NT2/D1 (cell line): ENCODE measurements around the gene SMG7.

Experiments used
- DNase-seq: peaks from one replicate; pipeline ENCODE4 v3.0.0-alpha.2; 2011; ENCODE audit warnings: low read depth, low spot score
- H3K27me3 ChIP-seq: 2 replicates; pipeline ENCODE4 v1.6.0; 2011; ENCODE audit warnings: mild to moderate bottlenecking; ENCODE audit not compliant: insufficient read length, insufficient read depth
- H3K36me3 ChIP-seq: 2 replicates; pipeline ENCODE4 v1.6.1; 2011; ENCODE audit warnings: mild to moderate bottlenecking, low read length, mixed read lengths; ENCODE audit not compliant: insufficient read depth, insufficient read length
- H3K4me1 ChIP-seq: 2 replicates; pipeline ENCODE4 v1.5.1; 2011; ENCODE audit not compliant: insufficient read depth, insufficient read length
- H3K4me3 ChIP-seq: 2 replicates; pipeline ENCODE4 v1.5.1; 2011; ENCODE audit warnings: low read depth; ENCODE audit not compliant: insufficient read length
- H3K9ac ChIP-seq: 2 replicates; pipeline ENCODE4 v1.6.0; 2011; ENCODE audit warnings: low read depth; ENCODE audit not compliant: insufficient read length
- H3K9me3 ChIP-seq: 2 replicates; pipeline ENCODE4 v1.5.1; 2011; ENCODE audit warnings: mild to moderate bottlenecking, low read length; ENCODE audit not compliant: insufficient read depth
- SUZ12 ChIP-seq: IDR thresholded peaks from 2 replicates; pipeline ENCODE4 v1.6.1; 2011; ENCODE audit not compliant: insufficient read length, insufficient read depth; ENCODE audit errors: extremely low read depth
- YY1 ChIP-seq: IDR thresholded peaks from 2 replicates; pipeline ENCODE4 v1.6.1; 2011; ENCODE audit not compliant: insufficient read length, insufficient read depth
- ZNF274 ChIP-seq: IDR thresholded peaks from 2 replicates; pipeline ENCODE4 v1.6.1; 2011; ENCODE audit warnings: mild to moderate bottlenecking, low read depth, low read length

The SMG7 gene

GRCh38 chr1:183433703-183434102 lies 38.6 kb upstream of the SMG7 start:
- Histone ChIP-seq H3K4me1 (no peaks in the 10 kb centered on the region), H3K27me3 (no peaks in the 10 kb centered on the region), H3K9me3 (peaks cover 16% of the 10 kb centered on the region; the same call in 1 of the 2 replicates), H3K4me3 (no peak overlapping the region), H3K36me3 (no peaks in the 10 kb centered on the region), H3K9ac (no peak overlapping the region)
- TF ChIP-seq ZNF274: no peak
- no peak for TF ChIP-seq YY1
- no peak for TF ChIP-seq SUZ12
- no peak for DNase-seq

GRCh38 chr1:183435497-183435896 lies 36.8 kb upstream of the SMG7 start:
- TF ChIP-seq ZNF274 (no peak), YY1 (no peak), SUZ12 (no peak)
- no peaks in the 10 kb centered on the region for H3K9me3 ChIP-seq
- no peaks in the 10 kb centered on the region for H3K4me1 ChIP-seq
- no peaks in the 10 kb centered on the region for H3K27me3 ChIP-seq
- no peak overlapping the region for H3K4me3 ChIP-seq
- DNase-seq: no peak
- no peaks in the 10 kb centered on the region for H3K36me3 ChIP-seq
- H3K9ac ChIP-seq: no peak overlapping the region

- H3K9ac ChIP-seq: no peak overlapping the region
- no peak for DNase-seq
- no peaks in the 10 kb centered on the region for H3K4me1 ChIP-seq
- H3K36me3 ChIP-seq: no peaks in the 10 kb centered on the region
- H3K4me3 ChIP-seq: no peak overlapping the region
- no peaks in the 10 kb centered on the region for H3K27me3 ChIP-seq
- H3K9me3 ChIP-seq: no peaks in the 10 kb centered on the region
- TF ChIP-seq ZNF274 (no peak), YY1 (no peak), SUZ12 (no peak)
Observed at GRCh38 chr1:183438060-183438459, 34.2 kb upstream of the SMG7 start.

GRCh38 chr1:183443011-183443410 lies 29.3 kb upstream of the SMG7 start:
- Histone ChIP-seq H3K27me3 (no peaks in the 10 kb centered on the region), H3K4me1 (no peaks in the 10 kb centered on the region), H3K9ac (no peak overlapping the region), H3K9me3 (no peaks in the 10 kb centered on the region), H3K4me3 (no peak overlapping the region), H3K36me3 (no peaks in the 10 kb centered on the region)
- DNase-seq: no peak
- TF ChIP-seq SUZ12 (no peak), YY1 (no peak), ZNF274 (no peak)

GRCh38 chr1:183443466-183443865 lies 28.8 kb upstream of the SMG7 start:
- H3K4me1 ChIP-seq: no peaks in the 10 kb centered on the region
- no peaks in the 10 kb centered on the region for H3K36me3 ChIP-seq
- H3K9ac ChIP-seq: no peak overlapping the region
- H3K4me3 ChIP-seq: no peak overlapping the region
- TF ChIP-seq ZNF274 (no peak), YY1 (no peak), SUZ12 (no peak)
- H3K9me3 ChIP-seq: no peaks in the 10 kb centered on the region
- DNase-seq: no peak
- H3K27me3 ChIP-seq: no peaks in the 10 kb centered on the region

- TF ChIP-seq SUZ12: no peak
- no peak for TF ChIP-seq YY1
- TF ChIP-seq ZNF274: no peak
- Histone ChIP-seq H3K36me3 (no peaks in the 10 kb centered on the region), H3K27me3 (no peaks in the 10 kb centered on the region)
Observed at GRCh38 chr1:183444243-183444642, 28.1 kb upstream of the SMG7 start.

GRCh38 chr1:183449223-183449770 lies 23.0 kb upstream of the SMG7 start:
- no peaks in the 10 kb centered on the region for H3K27me3 ChIP-seq
- no peaks in the 10 kb centered on the region for H3K4me1 ChIP-seq
- H3K9ac ChIP-seq: no peak overlapping the region
- no peaks in the 10 kb centered on the region for H3K36me3 ChIP-seq
- no peak for DNase-seq
- no peaks in the 10 kb centered on the region for H3K9me3 ChIP-seq
- H3K4me3 ChIP-seq: no peak overlapping the region
- no peak for TF ChIP-seq ZNF274
- no peak for TF ChIP-seq YY1
- no peak for TF ChIP-seq SUZ12

More at GRCh38 chr1:183444243-183444642, 28.1 kb upstream of the SMG7 start:
- no peak for DNase-seq
- Histone ChIP-seq H3K9me3 (no peaks in the 10 kb centered on the region), H3K9ac (no peak overlapping the region), H3K4me3 (no peak overlapping the region), H3K4me1 (no peaks in the 10 kb centered on the region)
